Right atrium auricular region (tissue), 2 donors: ENCODE results near the gene DENND4A. TPM values are rescaled to one million over a fixed set of nuclear protein-coding genes. Genes with fewer than 3 reads are reported as not detected.

ENCODE experiments used
- DNase-seq: peaks from one replicate; pipeline ENCODE4 v3.0.0-alpha.2; 2019; ENCODE audit warnings: low spot score
- H3K27ac ChIP-seq, 2 donors: fragments of 200-600 bp; sonication (generic); 1 replicate in 1 of 2; 2 replicates in 1 of 2; pipeline ENCODE4 v1.5.1; 2016 to 2019
- H3K27me3 ChIP-seq, 2 donors: fragments of 200-600 bp; sonication (generic); one replicate each; pipeline versions ENCODE4 v1.5.1 to v1.6.0; 2017 to 2019
- H3K36me3 ChIP-seq: fragments of 200-600 bp; sonication (generic); one replicate; pipeline ENCODE4 v1.5.1; 2016
- H3K4me1 ChIP-seq, 2 donors: fragments of 200-600 bp; sonication (generic); one replicate each; pipeline versions ENCODE4 v1.5.1 to v1.6.0; 2017 to 2019
- H3K4me3 ChIP-seq, 2 donors: fragments of 200-600 bp; sonication (generic); 1 replicate in 1 of 2; 2 replicates in 1 of 2; pipeline ENCODE4 v1.5.1; 2017 to 2019; ENCODE audit warnings: mild to moderate bottlenecking in 1 of 2, moderate library complexity in 1 of 2
- H3K9me3 ChIP-seq, 2 donors: fragments of 200-600 bp; sonication (generic); one replicate each; pipeline ENCODE4 v1.5.1; 2019
- total RNA-seq, 2 donors: library from RNA; depleted of rRNA; stranded (reverse); fragments of >200 nt; gene quantifications; one replicate each; pipeline ENCODE4 v1.1.0, GENCODE V29; 2016
- TF ChIP-seq, protein P1 (sequence below), 2 donors: fragments of 200-600 bp; sonication (generic); IDR thresholded peaks; one replicate each; pipeline ENCODE4 v1.5.1; 2019; ENCODE audit warnings: antibody characterized with exemption in 2 of 2

DENND4A gene
- total RNA-seq, 2 donors from 2014 or later = 15.2 to 19.4 TPM

DNA sequence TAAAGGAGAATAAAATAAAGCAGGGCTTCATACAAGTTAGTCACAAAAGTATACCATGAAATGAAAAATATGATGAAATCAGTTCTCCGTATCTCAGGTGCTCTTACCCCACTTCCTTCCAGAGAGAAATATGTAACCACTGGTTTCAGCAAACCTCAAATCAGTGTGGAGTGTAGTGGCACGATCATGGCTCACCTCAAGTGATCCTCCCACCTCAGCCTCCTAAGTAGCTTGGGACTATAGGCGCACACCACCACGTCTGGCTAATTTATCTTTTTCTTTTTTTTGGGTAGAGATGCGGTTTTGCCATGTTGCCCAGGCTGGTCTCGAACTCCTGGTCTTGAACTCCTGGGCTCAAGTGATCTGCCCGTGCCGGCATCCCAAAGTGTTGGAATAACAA lies 24.2 kb downstream of the DENND4A start:
- TF ChIP-seq, protein P1, sequence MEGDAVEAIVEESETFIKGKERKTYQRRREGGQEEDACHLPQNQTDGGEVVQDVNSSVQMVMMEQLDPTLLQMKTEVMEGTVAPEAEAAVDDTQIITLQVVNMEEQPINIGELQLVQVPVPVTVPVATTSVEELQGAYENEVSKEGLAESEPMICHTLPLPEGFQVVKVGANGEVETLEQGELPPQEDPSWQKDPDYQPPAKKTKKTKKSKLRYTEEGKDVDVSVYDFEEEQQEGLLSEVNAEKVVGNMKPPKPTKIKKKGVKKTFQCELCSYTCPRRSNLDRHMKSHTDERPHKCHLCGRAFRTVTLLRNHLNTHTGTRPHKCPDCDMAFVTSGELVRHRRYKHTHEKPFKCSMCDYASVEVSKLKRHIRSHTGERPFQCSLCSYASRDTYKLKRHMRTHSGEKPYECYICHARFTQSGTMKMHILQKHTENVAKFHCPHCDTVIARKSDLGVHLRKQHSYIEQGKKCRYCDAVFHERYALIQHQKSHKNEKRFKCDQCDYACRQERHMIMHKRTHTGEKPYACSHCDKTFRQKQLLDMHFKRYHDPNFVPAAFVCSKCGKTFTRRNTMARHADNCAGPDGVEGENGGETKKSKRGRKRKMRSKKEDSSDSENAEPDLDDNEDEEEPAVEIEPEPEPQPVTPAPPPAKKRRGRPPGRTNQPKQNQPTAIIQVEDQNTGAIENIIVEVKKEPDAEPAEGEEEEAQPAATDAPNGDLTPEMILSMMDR (IDR thresholded peaks at IDR 0.05) = no peak
- no peaks in the 10 kb centered on the region for H3K36me3 ChIP-seq
- no peaks in the 10 kb centered on the region for H3K9me3 ChIP-seq
- peaks cover 0 to 11% of the 10 kb centered on the region in 2 donors for H3K4me1 ChIP-seq
- DNase-seq = no peak
- H3K27me3 ChIP-seq = no peaks in the 10 kb centered on the region
- no peak overlapping the region for H3K4me3 ChIP-seq
- no peak overlapping the region for H3K27ac ChIP-seq

- H3K4me1 ChIP-seq = peaks cover 0 to 11% of the 10 kb centered on the region in 2 donors
- H3K27ac ChIP-seq = no peak overlapping the region
- TF ChIP-seq, protein P1 (IDR thresholded peaks at IDR 0.05) = no peak
- H3K4me3 ChIP-seq = no peak overlapping the region
- no peaks in the 10 kb centered on the region for H3K36me3 ChIP-seq
- no peaks in the 10 kb centered on the region for H3K27me3 ChIP-seq
- no peaks in the 10 kb centered on the region for H3K9me3 ChIP-seq
- DNase-seq = no peak
Observed at GRCh38 chr15:65767264-65767595, 24.9 kb downstream of the DENND4A start.

GRCh38 chr15:65766422-65767263 lies 25.4 kb downstream of the DENND4A start:
- TF ChIP-seq, protein P1 (IDR thresholded peaks at IDR 0.05) = no peak
- no peaks in the 10 kb centered on the region for H3K36me3 ChIP-seq
- DNase-seq = no peak
- H3K4me3 ChIP-seq = no peak overlapping the region
- no peaks in the 10 kb centered on the region for H3K9me3 ChIP-seq
- H3K27me3 ChIP-seq = no peaks in the 10 kb centered on the region
- H3K27ac ChIP-seq = no peak overlapping the region
- H3K4me1 ChIP-seq = peaks cover 0 to 11% of the 10 kb centered on the region in 2 donors

GRCh38 chr15:65765106-65765505 lies 27.0 kb downstream of the DENND4A start:
- Histone ChIP-seq H3K9me3 (no peaks in the 10 kb centered on the region), H3K4me1 (peaks cover 0 to 11% of the 10 kb centered on the region in 2 donors), H3K36me3 (no peaks in the 10 kb centered on the region), H3K27me3 (no peaks in the 10 kb centered on the region), H3K4me3 (no peak overlapping the region), H3K27ac (no peak overlapping the region)
- TF ChIP-seq, protein P1 (IDR thresholded peaks at IDR 0.05) = no peak
- no peak for DNase-seq

DNA sequence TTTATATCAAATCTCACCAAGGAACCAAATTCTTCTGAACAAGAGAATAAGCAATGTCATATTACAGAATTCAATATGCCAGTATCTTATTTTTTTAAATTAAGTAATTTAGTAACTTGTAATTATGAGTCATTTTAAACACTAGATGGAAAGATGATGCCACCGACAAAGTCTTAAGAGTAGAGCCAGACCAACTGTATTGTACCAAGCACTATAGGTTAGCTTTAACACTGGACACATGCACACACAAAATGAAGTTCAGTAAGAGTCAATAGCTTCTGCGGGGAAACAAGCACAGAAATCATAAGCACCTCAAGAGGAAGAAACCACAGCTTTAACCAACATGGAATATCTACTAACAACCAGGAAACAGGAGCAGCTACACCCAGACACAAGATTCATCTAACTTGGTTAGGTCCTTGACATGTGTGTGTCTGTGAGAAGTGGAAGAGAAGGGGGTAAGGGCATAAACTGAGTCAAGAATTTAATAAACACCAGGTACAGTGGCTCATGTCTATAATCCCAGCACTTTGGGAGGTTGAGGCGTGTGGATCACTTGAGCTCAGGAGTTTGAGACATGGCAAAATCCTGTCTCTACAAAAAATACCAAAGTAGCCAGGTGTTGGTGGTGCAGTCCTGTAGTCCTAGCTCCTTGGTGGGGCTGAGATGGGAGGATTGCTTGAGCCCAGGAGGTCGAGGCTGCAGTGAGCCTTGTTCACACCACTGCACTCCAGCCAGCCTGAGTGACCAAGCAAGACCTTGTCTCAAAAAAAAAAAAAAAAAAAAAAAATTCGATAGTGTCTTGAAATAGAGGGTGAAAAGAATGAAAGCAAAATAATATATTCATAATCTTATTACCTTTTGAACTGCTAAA lies 28.9 kb downstream of the DENND4A start:
- DNase-seq = no peak
- no peaks in the 10 kb centered on the region for H3K27me3 ChIP-seq
- H3K4me3 ChIP-seq = no peak overlapping the region
- no peaks in the 10 kb centered on the region for H3K9me3 ChIP-seq
- H3K27ac ChIP-seq = no peak overlapping the region
- TF ChIP-seq, protein P1 (IDR thresholded peaks at IDR 0.05) = no peak
- peaks cover 0 to 11% of the 10 kb centered on the region in 2 donors for H3K4me1 ChIP-seq
- H3K36me3 ChIP-seq = no peaks in the 10 kb centered on the region
